HG03159 (cell line): ENCODE results near the gene TOX2.

Source experiments
- ATAC-seq: cut with Tn5 transposase; IDR thresholded peaks from one replicate; pipeline ENCODE4 v1.9.1; 2021; ENCODE audit warnings: mild to moderate bottlenecking, moderate library complexity; ENCODE audit not compliant: unreplicated experiment

Gene TOX2

GRCh38 chr20:43994486-43995100 is 79.9 kb downstream of the TOX2 start:
- no peak for ATAC-seq

- no peak for ATAC-seq
Measured at GRCh38 chr20:43995645-43996044, 81.0 kb downstream of the TOX2 start.

GRCh38 chr20:43996240-43996930 is 81.7 kb downstream of the TOX2 start:
- ATAC-seq: no peak

GRCh38 chr20:43999848-44000247 is 85.2 kb downstream of the TOX2 start:
- ATAC-seq: no peak

- no peak for ATAC-seq
Measured at GRCh38 chr20:44001667-44002596, 87.3 kb downstream of the TOX2 start.

GRCh38 chr20:44002861-44003260 is 88.2 kb downstream of the TOX2 start:
- no peak for ATAC-seq

- ATAC-seq: no peak
Measured at GRCh38 chr20:44003609-44004008, 89.0 kb downstream of the TOX2 start.

- ATAC-seq: no peak
Measured at GRCh38 chr20:44004306-44004915, 89.8 kb downstream of the TOX2 start.

GRCh38 chr20:44005661-44006060 is 91.0 kb downstream of the TOX2 start:
- no peak for ATAC-seq

- no peak for ATAC-seq
Measured at GRCh38 chr20:44006126-44006525, 91.5 kb downstream of the TOX2 start.

GRCh38 chr20:44006578-44006977 is 91.9 kb downstream of the TOX2 start:
- no peak for ATAC-seq

- ATAC-seq: no peak
Measured at GRCh38 chr20:44008806-44009678, 94.4 kb downstream of the TOX2 start.

- ATAC-seq: no peak
Measured at GRCh38 chr20:44009679-44009992, 95.0 kb downstream of the TOX2 start.

- no peak for ATAC-seq
Measured at GRCh38 chr20:44010162-44010704, 95.6 kb downstream of the TOX2 start.

GRCh38 chr20:44011251-44011940 is 96.7 kb downstream of the TOX2 start:
- ATAC-seq: no peak

- no peak for ATAC-seq
Measured at GRCh38 chr20:44012466-44013226, 98.0 kb downstream of the TOX2 start.

GRCh38 chr20:44014807-44015732 is 100.4 kb downstream of the TOX2 start:
- ATAC-seq: no peak

- ATAC-seq: no peak
Measured at GRCh38 chr20:44015733-44016103, 101.1 kb downstream of the TOX2 start.
